PFSK-1 (cell line): ENCODE results near the gene TEX22.

ENCODE experiments used
- POLR2AphosphoS5 ChIP-seq: IDR thresholded peaks from 2 replicates; pipeline ENCODE4 v1.6.1; 2012; ENCODE audit warnings: low read depth, mild to moderate bottlenecking, control low read depth, low read length, moderate library complexity
- TAF1 ChIP-seq: IDR thresholded peaks from 2 replicates; pipeline ENCODE4 v1.6.1; 2012; ENCODE audit warnings: low read length, control low read depth, borderline replicate concordance; ENCODE audit not compliant: insufficient read depth

- TF ChIP-seq POLR2AphosphoS5 (no peak), TAF1 (no peak)
These were observed 34.3 kb upstream of the TEX22 start for GRCh38 chr14:105363847-105364708.
